Mucosa of descending colon (tissue), 3 donors: ENCODE results near the gene PPP1R26. TPM values are rescaled to one million over a fixed set of nuclear protein-coding genes. Genes with fewer than 3 reads are reported as not detected.

Experiments used
- ATAC-seq: fragments of 200-7000 bp; cut with Tn5 transposase; one replicate; pipeline ENCODE4 v1.9.1; 2020; ENCODE audit warnings: mild to moderate bottlenecking, moderate library complexity
- DNase-seq, 3 donors: peaks; one replicate each; pipeline ENCODE4 v3.0.0-alpha.2; 2020
- H3K36me3 ChIP-seq: fragments of 200-600 bp; one replicate; pipeline ENCODE4 v1.8.0; 2021; ENCODE audit warnings: low read depth, mild to moderate bottlenecking
- H3K4me1 ChIP-seq: fragments of 200-600 bp; one replicate; pipeline ENCODE4 v1.8.0; 2021; ENCODE audit warnings: low read depth, mild to moderate bottlenecking
- H3K4me3 ChIP-seq: fragments of 200-600 bp; one replicate; pipeline ENCODE4 v1.8.0; 2021; ENCODE audit warnings: mild to moderate bottlenecking
- H3K9me3 ChIP-seq: fragments of 200-600 bp; one replicate; pipeline ENCODE4 v1.8.0; 2021; ENCODE audit warnings: mild to moderate bottlenecking
- intact Hi-C, 2 donors: fragments of 100-400 bp; cut with DNase I in 1 of 2; cut with micrococcal nuclease in 1 of 2; formaldehyde crosslinking; loops; one replicate each; pipeline versions ENCODE4 v1.11.0 to v1.11.1; 2022; cut with DNase I, micrococcal nuclease
- total RNA-seq, 3 donors: library from RNA; stranded (reverse); fragmentation: NEBNext Ultra II Directional in 2 of 3; extraction: Animal tissue kit (Norgen Biotek cat#: 25700) in 2 of 3; gene quantifications; one replicate each; pipeline versions ENCODE4 v1.2.1 to v1.2.4, GENCODE V29; 2021 to 2023
- TF ChIP-seq, protein P1 (sequence below): fragments of 200-600 bp; IDR thresholded peaks from one replicate; pipeline ENCODE4 v1.8.0; 2022; ENCODE audit warnings: antibody characterized with exemption, mild to moderate bottlenecking
- donor health status: DM: no; HTN: no; CAD: no; lungs with moderate emphysema.
- donor health status: DM: no; HTN: no; CAD: no.
- donor health status: DM: no; HTN: yes; CAD: no.

The PPP1R26 gene
- total RNA-seq, 3 donors from 2014 or later, result 16.4 to 24.5 (median 21.5) TPM

DNA sequence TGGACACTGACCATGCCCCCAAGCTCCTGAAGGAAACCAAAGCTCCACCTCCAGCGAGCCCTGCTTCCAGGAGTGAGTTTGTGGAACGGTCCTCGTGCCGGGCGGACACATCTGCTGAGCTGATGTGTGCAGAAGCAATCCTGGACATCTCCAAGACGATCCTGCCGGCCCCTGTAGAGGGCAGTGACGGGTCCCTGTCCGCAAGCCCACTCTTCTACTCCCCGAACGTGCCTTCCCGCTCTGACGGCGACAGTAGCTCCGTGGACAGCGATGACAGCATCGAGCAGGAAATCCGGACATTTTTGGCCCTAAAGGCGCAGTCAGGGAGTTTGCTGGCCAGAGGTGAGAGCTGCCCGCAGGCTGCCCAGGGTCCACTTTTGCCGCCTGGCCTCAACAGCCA is 6.2 kb downstream of the PPP1R26 start:
- ATAC-seq, result no peak
- intact Hi-C loops, result no loop called here
- no peak for DNase-seq
- no peak overlapping the region for H3K4me3 ChIP-seq
- no peaks in the 10 kb centered on the region for H3K36me3 ChIP-seq
- no peaks in the 10 kb centered on the region for H3K9me3 ChIP-seq
- H3K4me1 ChIP-seq, result peaks cover 6% of the 10 kb centered on the region
- TF ChIP-seq, protein P1, sequence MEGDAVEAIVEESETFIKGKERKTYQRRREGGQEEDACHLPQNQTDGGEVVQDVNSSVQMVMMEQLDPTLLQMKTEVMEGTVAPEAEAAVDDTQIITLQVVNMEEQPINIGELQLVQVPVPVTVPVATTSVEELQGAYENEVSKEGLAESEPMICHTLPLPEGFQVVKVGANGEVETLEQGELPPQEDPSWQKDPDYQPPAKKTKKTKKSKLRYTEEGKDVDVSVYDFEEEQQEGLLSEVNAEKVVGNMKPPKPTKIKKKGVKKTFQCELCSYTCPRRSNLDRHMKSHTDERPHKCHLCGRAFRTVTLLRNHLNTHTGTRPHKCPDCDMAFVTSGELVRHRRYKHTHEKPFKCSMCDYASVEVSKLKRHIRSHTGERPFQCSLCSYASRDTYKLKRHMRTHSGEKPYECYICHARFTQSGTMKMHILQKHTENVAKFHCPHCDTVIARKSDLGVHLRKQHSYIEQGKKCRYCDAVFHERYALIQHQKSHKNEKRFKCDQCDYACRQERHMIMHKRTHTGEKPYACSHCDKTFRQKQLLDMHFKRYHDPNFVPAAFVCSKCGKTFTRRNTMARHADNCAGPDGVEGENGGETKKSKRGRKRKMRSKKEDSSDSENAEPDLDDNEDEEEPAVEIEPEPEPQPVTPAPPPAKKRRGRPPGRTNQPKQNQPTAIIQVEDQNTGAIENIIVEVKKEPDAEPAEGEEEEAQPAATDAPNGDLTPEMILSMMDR, result no peak

DNA sequence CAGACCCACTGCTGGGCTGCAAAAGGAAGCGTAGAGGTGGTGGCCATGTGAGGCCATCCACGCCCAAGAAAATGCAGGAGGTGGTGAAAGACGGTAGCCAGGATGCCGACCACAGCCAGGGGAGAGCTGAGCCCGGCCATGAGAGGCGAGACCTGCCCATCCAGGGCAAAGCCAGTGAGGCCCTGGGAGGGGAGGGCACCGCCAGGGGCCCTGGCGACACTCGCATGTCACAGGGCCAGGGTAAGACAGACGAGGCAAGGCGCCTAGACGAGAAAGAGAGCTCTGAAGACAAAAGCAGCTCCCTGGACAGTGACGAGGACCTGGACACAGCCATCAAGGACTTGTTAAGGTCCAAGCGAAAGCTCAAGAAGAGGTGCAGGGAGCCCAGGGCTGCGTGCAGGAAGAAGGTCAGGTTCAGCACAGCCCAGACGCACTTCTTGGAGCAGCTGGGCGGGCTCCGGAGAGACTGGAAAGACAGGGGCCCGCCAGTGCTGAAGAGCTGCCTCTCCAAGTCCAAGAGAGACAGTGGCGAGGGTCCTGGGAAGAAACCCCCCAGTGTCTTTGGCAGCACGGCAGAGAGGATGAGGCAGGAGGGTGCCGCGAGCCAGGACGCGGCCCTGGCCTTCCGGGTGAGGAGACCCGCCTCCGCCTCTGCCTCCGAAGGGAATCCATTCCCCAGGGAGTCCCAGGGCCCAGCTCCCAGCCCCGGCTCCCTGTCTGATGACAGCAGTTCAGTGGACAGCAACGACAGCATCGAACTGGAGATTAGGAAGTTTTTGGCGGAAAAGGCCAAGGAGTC is 6.9 kb downstream of the PPP1R26 start:
- DNase-seq, result no peak
- no peaks in the 10 kb centered on the region for H3K36me3 ChIP-seq
- TF ChIP-seq, protein P1, result no peak

DNA sequence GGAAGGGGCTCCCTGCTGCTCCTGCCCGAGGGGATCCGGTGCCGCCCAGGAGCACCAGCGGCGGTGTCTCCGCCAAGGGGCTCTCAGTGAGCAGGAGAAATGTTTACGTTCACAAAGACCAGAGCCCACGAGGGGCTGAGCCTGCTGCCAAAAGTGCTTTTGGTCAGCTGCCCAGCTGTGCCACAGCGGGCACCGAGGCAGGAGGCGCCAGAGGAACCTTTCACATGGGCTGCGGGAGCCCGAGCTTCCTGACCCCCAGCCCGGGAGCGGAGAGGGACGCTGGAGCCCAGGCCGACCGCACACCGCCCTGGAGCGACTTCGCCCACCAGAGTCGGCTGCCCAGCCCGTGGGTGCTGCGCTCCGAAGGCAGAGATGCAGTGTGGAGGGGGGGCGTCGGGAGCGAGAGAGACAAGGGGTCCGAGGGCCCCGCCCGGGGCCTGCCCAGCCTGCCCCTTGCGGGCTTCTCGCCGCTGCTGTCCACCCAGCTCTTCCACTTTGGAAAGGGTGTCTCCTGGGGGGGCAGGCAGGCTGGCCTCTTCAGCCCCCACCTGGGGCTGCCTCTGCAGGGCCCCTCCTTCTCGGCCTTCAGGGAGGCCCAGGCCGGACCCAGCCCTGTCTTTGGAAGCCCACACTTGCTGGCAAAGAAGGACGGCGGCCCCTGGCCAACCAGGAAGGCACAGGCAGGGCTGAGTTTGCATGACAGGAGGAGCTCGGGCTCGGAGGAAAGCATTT is 7.9 kb downstream of the PPP1R26 start:
- Histone ChIP-seq H3K36me3 (no peaks in the 10 kb centered on the region), H3K4me1 (no peaks in the 10 kb centered on the region), H3K4me3 (no peak overlapping the region), H3K9me3 (no peaks in the 10 kb centered on the region)
- TF ChIP-seq, protein P1, result no peak
- intact Hi-C loops, result no loop called here
- ATAC-seq (no peak), DNase-seq (peak in 1 of 3 donors; percentile 45)

More for the DNA sequence above, 6.9 kb downstream of the PPP1R26 start:
- intact Hi-C loops, result no loop called here
- Histone ChIP-seq H3K4me3 (no peak overlapping the region), H3K9me3 (no peaks in the 10 kb centered on the region), H3K4me1 (no peaks in the 10 kb centered on the region)
- no peak for ATAC-seq

DNA sequence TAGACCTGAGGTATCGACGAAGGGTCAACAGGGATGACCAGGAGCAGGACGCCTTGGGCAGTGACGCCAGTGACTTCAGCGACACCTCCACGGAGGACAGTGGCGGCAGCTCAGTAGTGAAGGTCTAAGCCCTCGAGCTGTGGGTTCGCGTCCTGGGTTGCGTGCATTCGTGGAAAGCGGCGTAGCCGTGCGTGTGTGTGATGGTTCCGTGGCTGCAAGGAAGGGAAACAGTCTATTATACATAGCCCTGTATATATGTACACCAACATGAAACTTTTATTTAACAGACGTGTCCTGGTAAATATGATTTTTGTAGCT is 8.4 kb downstream of the PPP1R26 start:
- no peaks in the 10 kb centered on the region for H3K36me3 ChIP-seq
- DNase-seq, result peak in 1 of 3 donors; percentile 34

DNA sequence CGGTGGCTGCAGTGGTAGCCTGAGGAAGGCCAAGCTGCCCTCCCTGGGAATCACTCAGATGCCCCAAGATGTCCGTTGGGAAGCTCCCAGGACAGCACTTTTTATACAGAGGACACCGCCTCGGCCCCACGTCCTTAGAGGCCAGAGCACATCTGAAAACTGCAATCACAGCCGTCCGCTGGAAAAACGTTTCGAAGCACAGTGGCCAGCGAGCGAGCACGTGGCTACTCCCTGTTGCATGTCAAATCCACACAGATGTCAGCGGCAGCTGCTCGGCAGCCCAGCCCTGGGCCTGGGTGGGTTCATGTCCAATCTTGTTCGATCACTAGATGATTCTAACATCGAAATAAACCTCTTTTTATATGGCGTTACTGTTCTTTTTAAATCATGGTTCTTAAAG is 8.9 kb downstream of the PPP1R26 start:
- TF ChIP-seq, protein P1, result no peak
- no peaks in the 10 kb centered on the region for H3K4me1 ChIP-seq
- no peaks in the 10 kb centered on the region for H3K9me3 ChIP-seq
- DNase-seq (peak in 1 of 3 donors; percentile 12), ATAC-seq (no peak)
- H3K4me3 ChIP-seq, result no peak overlapping the region
- intact Hi-C loops, result no loop called here
- H3K36me3 ChIP-seq, result no peaks in the 10 kb centered on the region

More for the DNA sequence above, 8.4 kb downstream of the PPP1R26 start:
- intact Hi-C loops, result no loop called here
- Histone ChIP-seq H3K4me1 (no peaks in the 10 kb centered on the region), H3K4me3 (no peak overlapping the region), H3K9me3 (no peaks in the 10 kb centered on the region)
- TF ChIP-seq, protein P1, result no peak
- no peak for ATAC-seq
